GM06990 (cell line): Measurements from ENCODE around the gene NANOS1.

ENCODE experiments used
- DNase-seq: peaks from one replicate; pipeline ENCODE4 v3.0.0-alpha.2; 2011; ENCODE audit not compliant: insufficient read length; ENCODE audit errors: extremely low read depth
- H3K27me3 ChIP-seq: replicated peaks from 2 replicates; pipeline ENCODE4 v1.6.0; 2011; ENCODE audit warnings: low read length; ENCODE audit not compliant: control insufficient read depth, insufficient read depth
- H3K36me3 ChIP-seq: 2 replicates; pipeline ENCODE4 v1.5.1; 2011; ENCODE audit warnings: low read length; ENCODE audit not compliant: control insufficient read depth, insufficient read depth
- H3K4me3 ChIP-seq: replicated peaks from 2 replicates; pipeline ENCODE4 v1.5.1; 2011; ENCODE audit warnings: low read depth, mild to moderate bottlenecking, control low read depth, low read length
- CTCF ChIP-seq: IDR thresholded peaks from 2 replicates; pipeline ENCODE4 v1.5.1; 2011; ENCODE audit warnings: low read length, control low read depth, mild to moderate bottlenecking, inconsistent platforms; ENCODE audit not compliant: insufficient read depth, poor library complexity, severe bottlenecking

NANOS1 gene

DNA sequence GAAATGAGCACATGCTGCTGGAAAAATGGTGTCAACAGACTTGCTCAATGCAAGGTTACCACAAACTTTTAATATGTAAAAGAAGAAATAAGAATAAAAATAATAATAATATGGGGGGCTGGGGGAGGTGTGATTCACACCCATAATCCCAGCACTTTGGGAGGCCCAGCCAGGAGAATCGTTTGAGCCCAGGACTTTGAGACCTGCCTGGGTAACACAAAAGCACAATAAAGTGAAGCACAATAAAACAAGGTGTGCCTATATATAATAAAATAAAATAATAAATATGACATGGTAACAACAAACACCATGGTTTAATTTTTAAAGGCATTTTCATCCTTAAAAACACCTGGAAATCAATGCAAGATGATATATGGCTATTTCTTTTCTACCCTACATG, 26.0 kb downstream of the NANOS1 start:
- Histone ChIP-seq H3K36me3 (peaks cover 40% of the 10 kb centered on the region), H3K4me3 (no peak overlapping the region), H3K27me3 (no peaks in the 10 kb centered on the region)
- no peak for DNase-seq
- TF ChIP-seq CTCF: no peak

DNA sequence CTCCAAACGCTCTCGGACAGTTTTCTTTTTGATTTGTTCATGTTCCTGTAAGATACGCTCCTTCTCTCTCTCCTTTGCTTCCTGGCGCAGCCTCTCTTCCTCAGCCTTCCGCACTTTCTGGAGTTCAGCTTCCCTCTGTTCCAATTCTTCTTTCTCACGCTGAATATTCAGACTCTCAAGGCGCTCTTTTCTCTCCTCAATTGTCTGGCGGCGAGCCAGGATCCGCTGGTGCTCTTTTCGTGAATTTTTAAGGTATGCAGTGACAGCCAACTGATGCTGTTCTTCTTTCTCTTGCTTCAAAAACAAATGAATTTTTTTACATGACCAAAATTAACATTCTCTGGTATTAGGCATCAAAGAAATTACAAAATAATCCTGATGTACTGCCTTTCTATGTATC, 28.5 kb downstream of the NANOS1 start:
- Histone ChIP-seq H3K36me3 (peaks cover 32% of the 10 kb centered on the region), H3K4me3 (no peak overlapping the region), H3K27me3 (no peaks in the 10 kb centered on the region)
- TF ChIP-seq CTCF: no peak
- no peak for DNase-seq

DNA sequence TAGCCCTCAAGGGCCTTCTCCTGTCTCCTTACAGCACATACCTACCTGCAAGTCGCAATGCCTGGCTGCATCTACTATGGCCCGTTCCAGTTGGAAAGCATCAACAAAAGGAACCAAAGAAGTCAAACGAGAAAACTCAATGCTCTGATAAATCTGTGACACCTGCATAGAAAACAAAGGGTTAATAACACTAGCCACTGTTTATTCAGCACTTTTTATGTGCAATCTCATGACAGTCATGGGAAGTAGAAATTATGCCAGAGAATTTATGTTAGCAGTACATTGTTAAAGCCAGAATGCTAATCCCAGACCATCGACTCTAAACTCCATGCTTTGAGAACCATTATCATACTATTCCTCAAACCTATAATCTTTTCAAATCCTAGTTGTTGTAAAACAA, 30.0 kb downstream of the NANOS1 start:
- Histone ChIP-seq H3K4me3 (no peak overlapping the region), H3K27me3 (no peaks in the 10 kb centered on the region), H3K36me3 (peaks cover 30% of the 10 kb centered on the region)
- no peak for TF ChIP-seq CTCF
- no peak for DNase-seq

DNA sequence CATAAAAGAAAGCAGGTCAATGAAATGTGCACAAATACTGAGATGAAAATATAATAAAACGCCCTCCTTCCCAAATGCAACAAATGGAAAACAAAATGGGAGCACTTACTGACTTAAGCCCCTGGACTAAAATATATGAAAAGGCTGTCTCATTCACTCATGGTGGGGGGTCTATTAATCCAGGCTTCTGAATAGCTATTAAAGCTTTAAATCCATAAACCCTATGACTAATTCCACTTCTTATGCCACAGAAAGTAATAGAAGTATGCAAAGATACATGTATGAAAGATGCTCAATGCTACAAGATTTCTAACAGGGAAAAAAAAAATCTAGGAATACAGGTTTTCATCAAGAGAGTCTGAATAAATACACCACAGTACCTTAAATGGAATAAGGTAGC, 30.6 kb downstream of the NANOS1 start:
- TF ChIP-seq CTCF: no peak
- Histone ChIP-seq H3K27me3 (no peaks in the 10 kb centered on the region), H3K4me3 (no peak overlapping the region), H3K36me3 (peaks cover 30% of the 10 kb centered on the region)
- no peak for DNase-seq

DNA sequence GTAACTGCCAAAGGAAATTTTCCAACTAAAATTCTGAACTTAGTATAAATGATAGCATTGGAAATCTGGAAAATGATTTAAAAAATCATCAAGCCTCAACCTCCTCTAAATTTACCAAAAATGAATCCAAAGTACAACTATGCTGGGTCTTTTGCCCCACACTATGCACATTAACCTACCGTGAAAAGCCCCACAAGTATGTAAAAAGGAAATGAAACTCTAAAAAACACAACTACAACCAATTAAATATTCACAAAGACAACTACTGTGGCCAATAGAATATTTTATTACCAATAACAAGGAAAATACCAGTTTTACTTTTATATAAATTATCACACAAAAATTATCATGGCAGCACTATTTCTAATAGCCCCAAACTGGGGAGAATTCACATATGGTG, 31.8 kb downstream of the NANOS1 start:
- Histone ChIP-seq H3K36me3 (peaks cover 31% of the 10 kb centered on the region), H3K27me3 (no peaks in the 10 kb centered on the region), H3K4me3 (no peak overlapping the region)
- no peak for TF ChIP-seq CTCF
- no peak for DNase-seq

GRCh38 chr10:119061926-119062325, 32.4 kb downstream of the NANOS1 start:
- Histone ChIP-seq H3K4me3 (no peak overlapping the region), H3K36me3 (peaks cover 32% of the 10 kb centered on the region), H3K27me3 (no peaks in the 10 kb centered on the region)
- DNase-seq: no peak
- no peak for TF ChIP-seq CTCF
